Neural progenitor cell (in vitro differentiated cells): ENCODE measurements around the gene OR10G7.

Source experiments
- EZH2 ChIP-seq: fragments of 200-600 bp; sonication (generic); IDR thresholded peaks from 2 replicates; pipeline ENCODE4 v1.6.1; 2017; ENCODE audit warnings: antibody characterized with exemption, mild to moderate bottlenecking, moderate library complexity
- EZH2phosphoT487 ChIP-seq: fragments of 200-600 bp; sonication (generic); IDR thresholded peaks from 2 replicates; pipeline ENCODE4 v1.6.1; 2017; ENCODE audit warnings: antibody characterized with exemption
- TF ChIP-seq, protein P1 (sequence below): fragments of 200-600 bp; sonication (generic); IDR thresholded peaks from 2 replicates; pipeline ENCODE4 v1.5.1; 2017; ENCODE audit warnings: antibody characterized with exemption, mild to moderate bottlenecking

DNA sequence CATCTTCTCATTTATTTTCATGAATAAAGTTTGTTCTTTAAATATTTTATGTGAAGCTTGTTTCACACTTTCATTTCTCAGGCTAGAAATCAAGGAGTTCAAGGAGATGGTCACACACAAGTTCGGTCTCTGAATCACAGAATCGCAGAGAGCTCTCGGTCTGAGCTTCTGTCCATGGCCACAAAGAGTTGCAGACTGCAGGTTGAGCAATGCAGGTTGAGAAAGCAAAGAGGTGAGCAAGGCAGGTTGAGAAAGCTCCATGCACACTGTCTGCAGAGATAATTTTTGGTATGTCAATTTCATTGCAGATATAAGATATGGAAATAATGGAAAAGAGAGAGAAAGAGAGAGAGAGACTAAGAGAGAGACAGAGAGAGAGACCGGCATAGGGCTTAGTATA is 41.2 kb upstream of the OR10G7 start:
- TF ChIP-seq EZH2 = no peak
- TF ChIP-seq, protein P1, sequence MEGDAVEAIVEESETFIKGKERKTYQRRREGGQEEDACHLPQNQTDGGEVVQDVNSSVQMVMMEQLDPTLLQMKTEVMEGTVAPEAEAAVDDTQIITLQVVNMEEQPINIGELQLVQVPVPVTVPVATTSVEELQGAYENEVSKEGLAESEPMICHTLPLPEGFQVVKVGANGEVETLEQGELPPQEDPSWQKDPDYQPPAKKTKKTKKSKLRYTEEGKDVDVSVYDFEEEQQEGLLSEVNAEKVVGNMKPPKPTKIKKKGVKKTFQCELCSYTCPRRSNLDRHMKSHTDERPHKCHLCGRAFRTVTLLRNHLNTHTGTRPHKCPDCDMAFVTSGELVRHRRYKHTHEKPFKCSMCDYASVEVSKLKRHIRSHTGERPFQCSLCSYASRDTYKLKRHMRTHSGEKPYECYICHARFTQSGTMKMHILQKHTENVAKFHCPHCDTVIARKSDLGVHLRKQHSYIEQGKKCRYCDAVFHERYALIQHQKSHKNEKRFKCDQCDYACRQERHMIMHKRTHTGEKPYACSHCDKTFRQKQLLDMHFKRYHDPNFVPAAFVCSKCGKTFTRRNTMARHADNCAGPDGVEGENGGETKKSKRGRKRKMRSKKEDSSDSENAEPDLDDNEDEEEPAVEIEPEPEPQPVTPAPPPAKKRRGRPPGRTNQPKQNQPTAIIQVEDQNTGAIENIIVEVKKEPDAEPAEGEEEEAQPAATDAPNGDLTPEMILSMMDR = no peak
- TF ChIP-seq EZH2phosphoT487 = no peak
